NCI-H1694 treated with DMSO at 0.1 percent for 48 hours (cell line): ENCODE data around the gene TFF3.
A peak's percentile ranks its signal among the peaks of the same experiment; 100 is the strongest.

Experiments
- DNase-seq: peaks from one replicate; lab custom pipeline; 2025; lab: John Stamatoyannopoulos, UW

The TFF3 gene

GRCh38 chr21:42320791-42321190 lies 5.6 kb upstream of the TFF3 start:
- no peak for DNase-seq

- DNase-seq: no peak
Observed at GRCh38 chr21:42319851-42320572, 4.8 kb upstream of the TFF3 start.

GRCh38 chr21:42319376-42319775 lies 4.2 kb upstream of the TFF3 start:
- no peak for DNase-seq

GRCh38 chr21:42317826-42318746 lies 2.9 kb upstream of the TFF3 start:
- DNase-seq: no peak

GRCh38 chr21:42317341-42317741 lies 2.1 kb upstream of the TFF3 start:
- no peak for DNase-seq

GRCh38 chr21:42316891-42317290 lies 1.7 kb upstream of the TFF3 start:
- DNase-seq: no peak

GRCh38 chr21:42314616-42315295 lies 453 bp downstream of the TFF3 start:
- DNase-seq: no peak

- peak; percentile 16 for DNase-seq
Observed at GRCh38 chr21:42313501-42313969, 1.7 kb downstream of the TFF3 start.

- no peak for DNase-seq
Observed at GRCh38 chr21:42312626-42313104, 2.5 kb downstream of the TFF3 start.

- no peak for DNase-seq
Observed at GRCh38 chr21:42311816-42312625, 3.2 kb downstream of the TFF3 start.

GRCh38 chr21:42311160-42311559 lies 4.0 kb downstream of the TFF3 start:
- no peak for DNase-seq

- DNase-seq: no peak
Observed at GRCh38 chr21:42310411-42311001, 4.7 kb downstream of the TFF3 start.

- peak; percentile 41 for DNase-seq
Observed at GRCh38 chr21:42309753-42310213, 5.4 kb downstream of the TFF3 start.

- DNase-seq: no peak
Observed at GRCh38 chr21:42308914-42309752, 6.1 kb downstream of the TFF3 start.

- no peak for DNase-seq
Observed at GRCh38 chr21:42308161-42308913, 6.9 kb downstream of the TFF3 start.

- DNase-seq: no peak
Observed at GRCh38 chr21:42307106-42307505, 8.1 kb downstream of the TFF3 start.

GRCh38 chr21:42306366-42307035 lies 8.7 kb downstream of the TFF3 start:
- DNase-seq: no peak

- DNase-seq: no peak
Observed at GRCh38 chr21:42305707-42306147, 9.5 kb downstream of the TFF3 start.
